Common myeloid progenitor, CD34-positive (primary cell): ENCODE measurements around the gene WDR54.
"Not testable (repeated sequence)": the region's sequence is repeated elsewhere in the genome, so short reads cannot be mapped to it uniquely, and the experiment has no call there.

Experiments
- CTCF ChIA-PET: fragments of 350-600 bp; sonication (Branson Sonifier 250); formaldehyde crosslinking; loops from one replicate; lab custom pipeline; 2021; ENCODE audit warnings: antibody characterized with exemption; lab: Charles Lee
- POLR2A ChIA-PET: fragments of 350-600 bp; sonication (Branson Sonifier 250); formaldehyde crosslinking; loops from one replicate; lab custom pipeline; 2021; ENCODE audit warnings: antibody characterized with exemption; lab: Charles Lee
- DNase-seq, 3 donors: peaks; one replicate each; pipeline versions ENCODE4 v3.0.0 to v3.0.0-alpha.2; 2013
- H3K27ac ChIP-seq, 2 experiments: 1 replicate in 1 of 2; 2 replicates in 1 of 2; pipeline ENCODE4 v1.7.0; 2013; ENCODE audit warnings: inconsistent platforms in 2 of 2, low read length in 2 of 2, mild to moderate bottlenecking in 2 of 2, low read depth in 1 of 2, moderate library complexity in 1 of 2; ENCODE audit not compliant: severe bottlenecking in 2 of 2, insufficient read depth in 1 of 2, poor library complexity in 1 of 2
- H3K27me3 ChIP-seq, 5 experiments: replicated peaks in 2 of 5; 1 replicate in 3 of 5; 2 replicates in 2 of 5; pipeline versions ENCODE4 v1.6.1 to v1.7.0; 2013; ENCODE audit warnings: low read length in 4 of 5, mild to moderate bottlenecking in 2 of 5, moderate library complexity in 2 of 5, inconsistent platforms in 1 of 5; ENCODE audit not compliant: insufficient read depth in 5 of 5, control insufficient read depth in 4 of 5
- H3K36me3 ChIP-seq, 4 experiments: 1 replicate in 2 of 4; 2 replicates in 2 of 4; pipeline versions ENCODE4 v1.6.1 to v1.7.0; 2013; ENCODE audit warnings: low read length in 3 of 4, control low read depth in 1 of 4, mild to moderate bottlenecking in 1 of 4; ENCODE audit not compliant: control insufficient read depth in 4 of 4, insufficient read depth in 4 of 4
- H3K4me1 ChIP-seq, 4 experiments: 1 replicate in 3 of 4; 2 replicates in 1 of 4; pipeline versions ENCODE4 v1.6.1 to v1.7.1; 2013; ENCODE audit warnings: low read length in 3 of 4, mild to moderate bottlenecking in 3 of 4, control low read depth in 1 of 4, inconsistent platforms in 1 of 4, moderate library complexity in 1 of 4; ENCODE audit not compliant: control insufficient read depth in 4 of 4, insufficient read depth in 4 of 4; ENCODE audit errors: control extremely low read depth in 1 of 4
- H3K4me3 ChIP-seq, 7 experiments: 1 replicate in 4 of 7; 2 replicates in 3 of 7; pipeline versions ENCODE4 v1.5.1 to v1.7.0; 2013; ENCODE audit warnings: mild to moderate bottlenecking in 7 of 7, low read length in 6 of 7, moderate library complexity in 6 of 7, inconsistent platforms in 2 of 7, low read depth in 2 of 7, control low read depth in 1 of 7; ENCODE audit not compliant: insufficient read depth in 4 of 7, control insufficient read depth in 1 of 7; ENCODE audit errors: extremely low read depth in 1 of 7
- H3K9me3 ChIP-seq, 5 experiments: 1 replicate in 4 of 5; 2 replicates in 1 of 5; pipeline versions ENCODE4 v1.6.1 to v1.7.1; 2013; ENCODE audit warnings: low read length in 4 of 5, mild to moderate bottlenecking in 2 of 5, inconsistent platforms in 1 of 5, low read depth in 1 of 5, moderate library complexity in 1 of 5; ENCODE audit not compliant: control insufficient read depth in 4 of 5, insufficient read depth in 2 of 5; ENCODE audit errors: control extremely low read depth in 1 of 5
- WGBS: methylation state at CpG from one replicate; pipeline ENCODE4 v1.1.5; 2013; ENCODE audit not compliant: insufficient coverage; 5-methylcytosine and 5-hydroxymethylcytosine counted together

Gene WDR54

DNA sequence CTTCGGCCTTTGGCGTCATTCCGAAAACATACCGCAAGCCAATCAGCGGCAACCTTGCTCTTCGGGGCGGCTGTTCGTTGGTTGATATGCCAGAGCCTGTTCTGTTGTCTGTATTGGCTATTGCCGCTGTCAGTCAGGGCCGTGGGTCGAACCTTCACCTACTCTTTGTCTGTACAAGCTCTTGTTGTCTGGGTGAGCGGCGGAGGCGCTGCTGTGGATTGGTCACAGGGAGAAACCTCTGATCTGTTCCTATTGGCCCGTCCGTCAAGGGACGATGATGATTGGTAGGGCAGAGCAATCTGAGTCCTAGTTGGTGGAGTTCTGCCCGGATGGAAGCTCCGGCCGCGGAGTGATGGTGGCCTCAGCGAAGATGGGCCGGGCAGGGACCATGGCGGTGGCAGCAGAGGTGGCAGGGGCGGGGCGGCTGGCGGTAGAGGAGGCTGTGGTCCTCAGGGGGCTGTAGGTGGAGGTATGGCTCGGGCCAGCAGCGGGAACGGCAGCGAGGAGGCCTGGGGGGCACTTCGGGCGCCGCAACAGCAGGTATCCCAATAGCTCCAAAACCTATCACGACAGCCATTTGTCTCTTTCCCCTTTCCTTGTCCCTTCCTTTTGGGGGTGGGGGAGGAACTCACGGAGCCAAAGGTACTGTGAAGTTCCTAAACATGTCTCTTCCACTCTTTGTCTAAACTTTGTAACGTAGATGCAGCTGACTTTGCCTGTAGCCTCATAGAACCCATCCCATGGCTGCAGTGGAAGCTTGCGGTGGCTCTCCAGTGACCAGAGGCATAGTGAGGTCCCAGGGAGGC is 36.8 kb downstream of the WDR54 start, which contains the start of gene WBP1:
TSS of gene WBP1 (plus strand) at position 307 of the 806 bp plus-strand sequence. CDS start at position 472, 165 bp downstream.
- WGBS: under 1% methylated on average over 14 of the region's 38 CpGs
- Histone ChIP-seq H3K27me3 (no peaks in the 10 kb centered on the region), H3K4me1 (peaks cover 6 to 48% (median 33%) of the 10 kb centered on the region in 4 experiments), H3K4me3 (peak within 1 kb of the TSS; percentile 49 to 98 (median 84)), H3K9me3 (no peaks in the 10 kb centered on the region), H3K27ac (peak within 1 kb of the TSS; percentile 88 to 94), H3K36me3 (peaks cover 4 to 30% (median 19%) of the 10 kb centered on the region in 4 experiments)
- ChIA-PET CTCF (interaction anchor here (0.5 to 8.2 kb wide), 12 partner anchors 9 to 130 kb away, joined by 3 to 59 read pairs (median 4); partner anchors contain the start of genes CCDC142, HTRA2, MRPL53 and TTC31), POLR2A (interaction anchor here (0.5 to 3.1 kb wide), 11 partner anchors 14 to 763 kb away, joined by 3 to 16 read pairs (median 5); partner anchors contain the start of genes AUP1, C2orf81, CCDC142 and HTRA2)
- peak; percentile 100 for DNase-seq

DNA sequence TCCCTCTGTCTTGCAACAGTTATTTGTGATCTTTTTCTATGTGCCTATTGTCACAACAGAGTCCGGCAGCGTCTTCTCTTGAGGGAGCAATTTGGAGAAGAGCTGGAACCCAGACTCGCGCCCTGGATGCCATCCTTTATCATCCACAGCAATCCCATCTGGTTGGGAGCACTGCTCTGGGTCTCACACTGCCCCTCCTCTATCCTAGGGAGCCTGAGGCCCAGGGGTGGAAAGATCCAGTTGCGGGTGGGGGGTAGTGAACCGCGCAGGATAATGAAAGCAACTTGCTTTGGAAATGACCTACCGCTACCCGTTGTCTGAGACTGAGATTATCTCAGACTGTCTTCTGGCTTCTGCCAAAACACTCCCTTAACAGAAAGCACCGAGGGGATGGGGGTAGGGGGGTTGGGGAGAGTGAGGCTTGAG is 37.4 kb downstream of the WDR54 start:
- Histone ChIP-seq H3K4me3 (peak overlapping the region; percentile 38 to 98 (median 84)), H3K27me3 (no peaks in the 10 kb centered on the region), H3K9me3 (no peaks in the 10 kb centered on the region), H3K36me3 (peaks cover 4 to 30% (median 19%) of the 10 kb centered on the region in 4 experiments), H3K4me1 (peaks cover 6 to 48% (median 33%) of the 10 kb centered on the region in 4 experiments), H3K27ac (peak overlapping the region; percentile 80)
- ChIA-PET CTCF (interaction anchor here (0.8 to 8.2 kb wide), 10 partner anchors 9 to 129 kb away, joined by 3 to 59 read pairs (median 4); partner anchors contain the start of genes CCDC142, HTRA2, MRPL53 and TTC31), POLR2A (interaction anchor here (0.5 to 3.1 kb wide), 6 partner anchors 13 to 764 kb away, joined by 3 to 16 read pairs (median 6); partner anchors contain the start of genes AUP1, CCDC142, HTRA2 and LOXL3)
- WGBS: 0% methylated on average over 2 of the region's 10 CpGs
- peak in 2 of 3 donors; percentile 32 to 40 for DNase-seq

DNA sequence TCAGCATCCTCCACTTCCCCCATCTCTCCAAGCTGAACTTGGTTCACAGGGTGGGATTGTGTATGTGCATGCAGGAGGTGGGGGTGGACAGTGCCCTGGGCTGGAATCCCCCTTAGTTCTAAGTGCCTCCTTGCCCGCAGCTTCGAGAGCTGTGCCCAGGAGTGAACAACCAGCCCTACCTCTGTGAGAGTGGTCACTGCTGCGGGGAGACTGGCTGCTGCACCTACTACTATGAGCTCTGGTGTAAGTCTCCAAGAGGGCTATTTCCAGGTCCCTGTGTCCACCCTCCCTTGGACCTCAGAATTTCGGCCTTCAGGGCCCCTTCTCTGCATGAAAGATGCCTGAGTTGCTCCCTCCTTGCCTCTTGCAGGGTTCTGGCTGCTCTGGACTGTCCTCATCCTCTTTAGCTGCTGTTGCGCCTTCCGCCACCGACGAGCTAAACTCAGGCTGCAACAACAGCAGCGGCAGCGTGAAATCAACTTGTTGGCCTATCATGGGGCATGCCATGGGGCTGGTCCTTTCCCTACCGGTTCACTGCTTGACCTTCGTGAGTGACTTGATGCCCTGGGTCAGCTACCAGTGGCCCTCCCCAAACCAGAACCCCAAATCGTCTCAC is 38.1 kb downstream of the WDR54 start:
- not testable (repeated sequence) for DNase-seq, H3K27ac ChIP-seq, H3K9me3 ChIP-seq, H3K27me3 ChIP-seq
- Histone ChIP-seq H3K4me3 (peak overlapping the region in 5 of 7 experiments; percentile 28 to 98 (median 84)), H3K36me3 (peaks cover 4 to 30% (median 19%) of the 10 kb centered on the region in 4 experiments), H3K4me1 (peaks cover 6 to 49% (median 36%) of the 10 kb centered on the region in 4 experiments)
- ChIA-PET CTCF (interaction anchor here (0.8 to 8.2 kb wide), 6 partner anchors 8 to 129 kb away, joined by 3 to 59 read pairs (median 6); partner anchors contain the start of genes CCDC142, MRPL53 and TTC31), POLR2A (interaction anchor here (0.6 to 2.9 kb wide), 2 partner anchors 13 to 21 kb away, joined by 3 to 12 read pairs; partner anchors contain the start of gene MRPL53)
- 94% methylated on average over 12 of the region's 13 CpGs for WGBS

DNA sequence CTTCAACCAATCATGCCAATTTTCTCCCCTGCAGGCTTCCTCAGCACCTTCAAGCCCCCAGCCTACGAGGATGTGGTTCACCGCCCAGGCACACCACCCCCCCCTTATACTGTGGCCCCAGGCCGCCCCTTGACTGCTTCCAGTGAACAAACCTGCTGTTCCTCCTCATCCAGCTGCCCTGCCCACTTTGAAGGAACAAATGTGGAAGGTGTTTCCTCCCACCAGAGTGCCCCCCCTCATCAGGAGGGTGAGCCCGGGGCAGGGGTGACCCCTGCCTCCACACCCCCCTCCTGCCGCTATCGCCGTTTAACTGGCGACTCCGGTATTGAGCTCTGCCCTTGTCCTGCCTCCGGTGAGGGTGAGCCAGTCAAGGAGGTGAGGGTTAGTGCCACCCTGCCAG is 38.7 kb downstream of the WDR54 start:
- ChIA-PET POLR2A (interaction anchor here (0.6 kb wide), 1 partner anchor 20 kb away, joined by 3 read pairs; no protein-coding TSS in a partner anchor), CTCF (interaction anchor here (1.0 to 8.2 kb wide), 5 partner anchors 21 to 128 kb away, joined by 3 to 59 read pairs (median 6); partner anchors contain the start of genes CCDC142 and TTC31)
- not testable (repeated sequence) for DNase-seq, H3K27ac ChIP-seq, H3K27me3 ChIP-seq, H3K4me3 ChIP-seq, H3K9me3 ChIP-seq
- Histone ChIP-seq H3K4me1 (peaks cover 6 to 47% (median 36%) of the 10 kb centered on the region in 4 experiments), H3K36me3 (peaks cover 4 to 30% (median 19%) of the 10 kb centered on the region in 4 experiments)
- WGBS: no CpG with 5 or more reads among the region's 10 CpGs

DNA sequence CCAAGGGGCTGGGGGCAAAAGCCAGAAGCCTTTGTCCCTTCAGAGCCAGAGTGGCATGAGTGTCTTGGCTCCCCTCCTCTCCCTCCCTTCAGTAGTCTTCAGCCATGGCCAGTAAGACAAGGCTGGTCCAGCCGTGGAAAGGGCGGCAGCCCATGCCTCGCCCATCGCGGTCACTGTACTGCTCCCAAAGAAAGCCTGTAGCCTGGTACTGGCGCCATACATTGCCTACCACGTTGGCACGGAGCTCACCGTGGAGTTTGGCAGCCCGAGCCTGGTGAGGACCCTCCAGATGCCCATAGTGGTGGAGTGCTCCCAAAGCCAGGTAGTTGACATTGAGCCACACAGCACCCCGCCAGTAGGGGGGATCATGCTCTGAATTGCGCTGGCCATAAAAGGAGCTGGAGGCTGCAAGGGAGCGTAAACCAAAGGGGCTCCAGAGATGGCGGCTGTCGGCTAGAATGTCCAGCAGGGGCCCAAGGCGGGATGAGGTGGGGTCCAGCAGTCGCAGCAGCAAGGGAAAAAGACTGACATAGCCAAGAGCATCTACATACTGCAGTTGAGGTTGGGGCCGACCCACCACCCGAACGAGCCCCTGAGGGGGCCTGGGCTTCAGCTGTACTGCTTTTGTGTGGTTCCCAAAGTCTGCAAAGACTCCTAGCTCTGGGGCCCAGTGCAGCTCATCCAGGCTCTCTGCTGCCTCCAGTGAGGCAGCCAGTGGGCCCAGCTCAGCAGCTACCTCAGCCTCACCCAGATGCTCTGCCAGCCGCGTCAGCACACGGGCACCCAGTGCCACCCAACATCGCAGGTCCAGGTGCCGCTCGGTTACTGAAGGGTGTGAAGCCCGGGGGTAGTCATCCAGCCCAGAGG is 39.9 kb downstream of the WDR54 start:
- CTCF ChIA-PET: interaction anchor here (1.0 to 8.2 kb wide), 6 partner anchors 20 to 73 kb away, joined by 3 to 59 read pairs (median 4); partner anchors contain the start of genes CCDC142 and TTC31
- Histone ChIP-seq H3K36me3 (peaks cover 4 to 27% (median 19%) of the 10 kb centered on the region in 4 experiments), H3K4me3 (no peak overlapping the region), H3K27me3 (no peaks in the 10 kb centered on the region), H3K27ac (no peak overlapping the region), H3K9me3 (no peaks in the 10 kb centered on the region), H3K4me1 (peaks cover 11 to 40% (median 28%) of the 10 kb centered on the region in 4 experiments)
- POLR2A ChIA-PET: no interaction called here
- 95% methylated on average over 24 of the region's 27 CpGs for WGBS
- peak in 2 of 3 donors; percentile 48 to 49 for DNase-seq
